ENCODE measurements around the gene ZFP14.
"Not testable (repeated sequence)": the region's sequence is repeated elsewhere in the genome, so short reads cannot be mapped to it uniquely, and the experiment has no call there.

The ZFP14 gene

GRCh38 chr19:36330216-36330615 is 48.8 kb downstream of the ZFP14 start:
- Histone ChIP-seq H4K20me1 (ENCODE audit: insufficient read depth, low read length) (no peaks in the 10 kb centered on the region), H3K36me3 (replicated peaks; ENCODE audit: low read depth, low read length) (peaks cover 38% of the 10 kb centered on the region), H3K27ac (ENCODE audit: low read length) (no peak overlapping the region), H2AFZ (ENCODE audit: low read depth, low read length) (no peak overlapping the region), H3K27me3 (ENCODE audit: low read depth, low read length) (no peaks in the 10 kb centered on the region), H3K79me2 (ENCODE audit: low read length) (peaks cover 41% of the 10 kb centered on the region), H3K4me2 (ENCODE audit: low read length) (peak overlapping the region; percentile 83), H3K9me3 (ENCODE audit: insufficient read depth, low read length) (no peaks in the 10 kb centered on the region), H3K4me3 (ENCODE audit: low read length) (peak overlapping the region; percentile 83), H3K9ac (ENCODE audit: low read length) (no peak overlapping the region), H3K4me1 (ENCODE audit: low read length) (peaks cover 13% of the 10 kb centered on the region)
- TF ChIP-seq EZH2phosphoT487 (IDR thresholded peaks at IDR 0.05; ENCODE audit: low read depth) (no peak), CTCF (IDR thresholded peaks at IDR 0.05; ENCODE audit: low read depth, low read length) (no peak)

GRCh38 chr19:36329534-36329933 is 49.5 kb downstream of the ZFP14 start:
- H3K9ac ChIP-seq (ENCODE audit: low read length) = not testable (repeated sequence)

GRCh38 chr19:36326649-36327048 is 52.4 kb downstream of the ZFP14 start:
- H3K36me3 ChIP-seq (replicated peaks; ENCODE audit: low read depth, low read length) = peaks cover 45% of the 10 kb centered on the region
- not testable (repeated sequence) for H3K27me3 ChIP-seq (ENCODE audit: low read depth, low read length); H2AFZ ChIP-seq (ENCODE audit: low read depth, low read length); H4K20me1 ChIP-seq (ENCODE audit: insufficient read depth, low read length); H3K4me3 ChIP-seq (ENCODE audit: low read length); H3K4me1 ChIP-seq (ENCODE audit: low read length); H3K9ac ChIP-seq (ENCODE audit: low read length); H3K4me2 ChIP-seq (ENCODE audit: low read length); H3K27ac ChIP-seq (ENCODE audit: low read length); H3K9me3 ChIP-seq (ENCODE audit: insufficient read depth, low read length)
- H3K79me2 ChIP-seq (ENCODE audit: low read length) = peaks cover 41% of the 10 kb centered on the region

More at GRCh38 chr19:36329534-36329933, 49.5 kb downstream of the ZFP14 start:
- not testable (repeated sequence) for H3K27ac ChIP-seq (ENCODE audit: low read length); H4K20me1 ChIP-seq (ENCODE audit: insufficient read depth, low read length); H3K4me2 ChIP-seq (ENCODE audit: low read length); H3K9me3 ChIP-seq (ENCODE audit: insufficient read depth, low read length); H2AFZ ChIP-seq (ENCODE audit: low read depth, low read length); H3K27me3 ChIP-seq (ENCODE audit: low read depth, low read length); H3K4me3 ChIP-seq (ENCODE audit: low read length)
- H3K79me2 ChIP-seq (ENCODE audit: low read length) = peaks cover 41% of the 10 kb centered on the region
- H3K36me3 ChIP-seq (replicated peaks; ENCODE audit: low read depth, low read length) = peaks cover 38% of the 10 kb centered on the region
- H3K4me1 ChIP-seq (ENCODE audit: low read length) = peaks cover 13% of the 10 kb centered on the region

- H3K79me2 ChIP-seq (ENCODE audit: low read length); H3K4me1 ChIP-seq (ENCODE audit: low read length); H3K9me3 ChIP-seq (ENCODE audit: insufficient read depth, low read length); H3K36me3 ChIP-seq (replicated peaks; ENCODE audit: low read depth, low read length); H2AFZ ChIP-seq (ENCODE audit: low read depth, low read length); H3K9ac ChIP-seq (ENCODE audit: low read length); H3K4me3 ChIP-seq (ENCODE audit: low read length); H3K27me3 ChIP-seq (ENCODE audit: low read depth, low read length); H3K4me2 ChIP-seq (ENCODE audit: low read length); H4K20me1 ChIP-seq (ENCODE audit: insufficient read depth, low read length); H3K27ac ChIP-seq (ENCODE audit: low read length): not testable (repeated sequence)
Measured at GRCh38 chr19:36315164-36315563, 63.8 kb downstream of the ZFP14 start.

- not testable (repeated sequence) for H4K20me1 ChIP-seq (ENCODE audit: insufficient read depth, low read length); H3K9me3 ChIP-seq (ENCODE audit: insufficient read depth, low read length); H3K9ac ChIP-seq (ENCODE audit: low read length); H3K4me3 ChIP-seq (ENCODE audit: low read length); H3K27ac ChIP-seq (ENCODE audit: low read length); H3K79me2 ChIP-seq (ENCODE audit: low read length); H3K4me2 ChIP-seq (ENCODE audit: low read length); H3K4me1 ChIP-seq (ENCODE audit: low read length); H3K27me3 ChIP-seq (ENCODE audit: low read depth, low read length); H2AFZ ChIP-seq (ENCODE audit: low read depth, low read length); H3K36me3 ChIP-seq (replicated peaks; ENCODE audit: low read depth, low read length)
Measured at GRCh38 chr19:36314053-36314452, 64.9 kb downstream of the ZFP14 start.

GRCh38 chr19:36311098-36311760 is 67.8 kb downstream of the ZFP14 start:
- H3K4me1 ChIP-seq (ENCODE audit: low read length); H3K9ac ChIP-seq (ENCODE audit: low read length); H2AFZ ChIP-seq (ENCODE audit: low read depth, low read length); H3K9me3 ChIP-seq (ENCODE audit: insufficient read depth, low read length); H4K20me1 ChIP-seq (ENCODE audit: insufficient read depth, low read length); H3K27me3 ChIP-seq (ENCODE audit: low read depth, low read length); H3K4me3 ChIP-seq (ENCODE audit: low read length); H3K27ac ChIP-seq (ENCODE audit: low read length); H3K79me2 ChIP-seq (ENCODE audit: low read length); H3K4me2 ChIP-seq (ENCODE audit: low read length); H3K36me3 ChIP-seq (replicated peaks; ENCODE audit: low read depth, low read length): not testable (repeated sequence)

GRCh38 chr19:36310416-36310990 is 68.5 kb downstream of the ZFP14 start:
- H3K4me1 ChIP-seq (ENCODE audit: low read length); H3K4me2 ChIP-seq (ENCODE audit: low read length); H3K9me3 ChIP-seq (ENCODE audit: insufficient read depth, low read length); H2AFZ ChIP-seq (ENCODE audit: low read depth, low read length); H3K79me2 ChIP-seq (ENCODE audit: low read length); H3K27me3 ChIP-seq (ENCODE audit: low read depth, low read length); H3K9ac ChIP-seq (ENCODE audit: low read length); H4K20me1 ChIP-seq (ENCODE audit: insufficient read depth, low read length); H3K4me3 ChIP-seq (ENCODE audit: low read length); H3K36me3 ChIP-seq (replicated peaks; ENCODE audit: low read depth, low read length); H3K27ac ChIP-seq (ENCODE audit: low read length): not testable (repeated sequence)

- not testable (repeated sequence) for H3K4me3 ChIP-seq (ENCODE audit: low read length)
Measured at GRCh38 chr19:36309759-36310158, 69.2 kb downstream of the ZFP14 start.

GRCh38 chr19:36309309-36309708 is 69.7 kb downstream of the ZFP14 start:
- H3K79me2 ChIP-seq (ENCODE audit: low read length); H3K36me3 ChIP-seq (replicated peaks; ENCODE audit: low read depth, low read length); H2AFZ ChIP-seq (ENCODE audit: low read depth, low read length); H3K4me2 ChIP-seq (ENCODE audit: low read length); H3K27ac ChIP-seq (ENCODE audit: low read length); H3K9ac ChIP-seq (ENCODE audit: low read length); H3K4me3 ChIP-seq (ENCODE audit: low read length); H3K9me3 ChIP-seq (ENCODE audit: insufficient read depth, low read length); H3K4me1 ChIP-seq (ENCODE audit: low read length); H4K20me1 ChIP-seq (ENCODE audit: insufficient read depth, low read length); H3K27me3 ChIP-seq (ENCODE audit: low read depth, low read length): not testable (repeated sequence)

More at GRCh38 chr19:36309759-36310158, 69.2 kb downstream of the ZFP14 start:
- not testable (repeated sequence) for H3K9ac ChIP-seq (ENCODE audit: low read length); H3K36me3 ChIP-seq (replicated peaks; ENCODE audit: low read depth, low read length); H3K4me2 ChIP-seq (ENCODE audit: low read length); H3K27me3 ChIP-seq (ENCODE audit: low read depth, low read length); H3K79me2 ChIP-seq (ENCODE audit: low read length); H3K9me3 ChIP-seq (ENCODE audit: insufficient read depth, low read length); H3K4me1 ChIP-seq (ENCODE audit: low read length); H4K20me1 ChIP-seq (ENCODE audit: insufficient read depth, low read length); H2AFZ ChIP-seq (ENCODE audit: low read depth, low read length); H3K27ac ChIP-seq (ENCODE audit: low read length)

Measured in OCI-LY3 (cell line).